VCaP (cell line): ENCODE results near the gene MPP7.

ENCODE experiments used
- H3K27ac ChIP-seq: fragments of 450-650 bp; 2 replicates; pipeline ENCODE4 v1.5.1; 2017
- TF ChIP-seq, protein P1 (sequence below): fragments of 450-650 bp; conservative IDR thresholded peaks from 2 replicates; pipeline ENCODE4 v1.5.1; 2017; ENCODE audit warnings: mild to moderate bottlenecking, moderate library complexity

MPP7 gene

DNA sequence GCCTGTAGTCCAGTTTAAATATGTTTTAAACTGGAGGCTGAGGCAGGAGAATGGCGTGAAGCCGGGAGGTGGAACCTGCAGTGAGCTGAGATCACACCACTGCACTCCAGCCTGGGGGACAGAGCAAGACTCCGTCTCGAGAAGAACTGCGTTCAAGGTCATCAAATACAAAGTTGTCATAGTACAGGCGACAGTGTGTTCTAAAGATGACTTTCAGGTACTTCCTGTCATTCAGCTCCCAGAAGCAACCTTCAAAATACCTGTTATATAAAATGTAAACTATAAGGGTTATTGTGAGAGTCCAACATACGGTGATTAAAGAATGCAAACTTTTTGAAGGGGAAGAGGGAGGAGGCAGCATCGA lies 8.7 kb downstream of the MPP7 start:
- no peak overlapping the region for H3K27ac ChIP-seq
- TF ChIP-seq, protein P1, sequence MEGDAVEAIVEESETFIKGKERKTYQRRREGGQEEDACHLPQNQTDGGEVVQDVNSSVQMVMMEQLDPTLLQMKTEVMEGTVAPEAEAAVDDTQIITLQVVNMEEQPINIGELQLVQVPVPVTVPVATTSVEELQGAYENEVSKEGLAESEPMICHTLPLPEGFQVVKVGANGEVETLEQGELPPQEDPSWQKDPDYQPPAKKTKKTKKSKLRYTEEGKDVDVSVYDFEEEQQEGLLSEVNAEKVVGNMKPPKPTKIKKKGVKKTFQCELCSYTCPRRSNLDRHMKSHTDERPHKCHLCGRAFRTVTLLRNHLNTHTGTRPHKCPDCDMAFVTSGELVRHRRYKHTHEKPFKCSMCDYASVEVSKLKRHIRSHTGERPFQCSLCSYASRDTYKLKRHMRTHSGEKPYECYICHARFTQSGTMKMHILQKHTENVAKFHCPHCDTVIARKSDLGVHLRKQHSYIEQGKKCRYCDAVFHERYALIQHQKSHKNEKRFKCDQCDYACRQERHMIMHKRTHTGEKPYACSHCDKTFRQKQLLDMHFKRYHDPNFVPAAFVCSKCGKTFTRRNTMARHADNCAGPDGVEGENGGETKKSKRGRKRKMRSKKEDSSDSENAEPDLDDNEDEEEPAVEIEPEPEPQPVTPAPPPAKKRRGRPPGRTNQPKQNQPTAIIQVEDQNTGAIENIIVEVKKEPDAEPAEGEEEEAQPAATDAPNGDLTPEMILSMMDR = no peak

DNA sequence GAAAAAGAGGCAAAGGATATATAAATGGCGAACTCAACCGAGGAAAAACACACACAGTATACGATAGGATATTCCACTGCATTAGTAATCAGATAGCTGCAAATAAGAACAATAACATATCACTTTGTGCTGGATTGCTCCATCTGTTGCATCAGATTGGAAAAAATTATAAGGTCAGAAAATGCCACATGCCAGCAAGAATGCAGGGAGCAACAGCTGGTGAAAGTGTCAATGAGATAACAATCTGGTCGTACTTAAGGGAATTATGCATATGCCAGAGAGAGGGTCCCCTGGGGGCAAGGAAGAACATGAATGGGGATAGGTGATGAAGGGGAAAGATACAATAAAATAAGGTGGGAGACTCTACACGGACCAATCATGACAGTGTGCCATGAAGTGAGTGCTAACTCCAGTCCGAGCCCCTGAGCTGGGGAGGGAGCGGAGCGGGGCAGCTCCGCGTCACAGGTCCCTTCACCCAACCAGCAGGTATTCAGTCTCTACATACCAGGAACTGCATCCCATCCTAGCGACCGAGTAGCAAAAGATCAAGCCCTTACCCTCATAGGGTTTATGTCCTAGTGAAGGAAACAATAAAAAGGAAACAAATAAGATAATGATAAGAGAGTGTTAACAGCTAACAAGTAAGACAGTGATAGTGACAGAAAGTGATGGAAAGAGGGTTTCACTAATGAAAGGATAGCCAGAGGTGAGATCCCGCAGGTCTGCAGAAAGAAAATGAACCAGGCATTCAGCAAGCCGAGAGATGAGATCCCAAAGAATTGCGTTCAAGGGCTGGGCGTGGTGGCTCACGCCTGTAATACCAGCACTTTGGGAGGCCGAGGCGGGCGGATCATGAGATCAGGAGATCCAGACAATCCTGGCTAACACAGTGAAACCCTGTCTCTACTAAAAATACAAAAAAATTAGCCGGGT lies 9.4 kb downstream of the MPP7 start:
- H3K27ac ChIP-seq = no peak overlapping the region
- TF ChIP-seq, protein P1 = no peak

DNA sequence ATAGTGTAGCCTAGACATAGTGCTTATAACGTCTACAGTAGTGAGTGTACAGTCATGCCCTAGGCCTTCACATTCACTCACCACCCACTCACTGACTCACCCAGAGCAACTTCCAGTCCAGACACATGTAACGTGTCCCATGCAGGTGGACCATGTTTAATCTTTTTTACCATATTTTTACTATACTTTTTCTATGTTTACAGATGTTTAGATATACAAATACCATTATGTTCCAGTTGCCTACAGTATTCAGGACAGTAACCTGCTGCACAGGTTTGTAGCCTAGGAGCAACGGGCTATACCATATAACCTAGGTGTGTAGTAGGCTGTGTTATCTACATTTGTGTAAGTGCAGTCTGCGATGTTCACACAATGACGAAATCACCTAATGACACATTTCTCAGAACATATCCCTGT lies 11.0 kb downstream of the MPP7 start:
- no peak overlapping the region for H3K27ac ChIP-seq
- TF ChIP-seq, protein P1 = no peak

DNA sequence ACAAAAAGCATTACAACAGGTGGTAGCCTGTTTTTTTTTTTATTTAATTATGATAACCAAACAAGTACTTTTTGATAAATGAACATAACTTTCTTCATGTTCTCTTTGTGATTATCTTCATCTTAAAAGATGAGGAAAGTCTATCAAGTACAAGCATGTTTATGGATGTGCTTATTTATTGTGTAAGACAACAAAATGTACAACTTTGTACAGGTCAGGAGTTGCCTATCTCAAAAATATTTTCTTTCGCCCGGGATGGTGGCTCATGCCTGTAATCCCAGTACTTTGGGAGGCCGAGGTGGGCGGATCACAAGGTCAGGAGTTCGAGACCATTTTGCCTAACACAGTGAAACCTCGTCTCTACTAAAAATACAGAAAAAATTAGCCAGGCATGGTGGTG lies 17.0 kb downstream of the MPP7 start:
- TF ChIP-seq, protein P1 = no peak
- H3K27ac ChIP-seq = peak overlapping the region; percentile 61; the same call in 1 of the 2 replicates

DNA sequence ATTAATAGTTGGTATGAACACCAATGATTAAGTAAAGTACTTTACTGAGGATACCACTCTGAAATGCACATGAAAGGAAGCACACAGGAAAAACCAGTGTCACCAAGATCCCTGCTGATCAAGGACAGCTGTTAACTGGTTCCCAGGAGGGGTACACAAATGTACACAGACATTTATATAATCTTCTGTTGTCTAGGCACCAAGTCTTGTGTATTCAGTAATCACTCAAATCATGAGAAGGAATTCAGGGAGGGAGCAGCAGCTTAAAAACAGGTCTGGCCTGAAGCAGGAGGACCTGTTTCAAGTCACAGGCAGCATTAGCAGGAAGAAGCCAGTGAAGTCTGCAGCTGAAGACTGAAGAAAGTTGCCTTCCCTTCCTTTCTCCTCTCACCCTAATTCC lies 18.7 kb downstream of the MPP7 start:
- TF ChIP-seq, protein P1 = no peak
- peak overlapping the region; percentile 61 for H3K27ac ChIP-seq

DNA sequence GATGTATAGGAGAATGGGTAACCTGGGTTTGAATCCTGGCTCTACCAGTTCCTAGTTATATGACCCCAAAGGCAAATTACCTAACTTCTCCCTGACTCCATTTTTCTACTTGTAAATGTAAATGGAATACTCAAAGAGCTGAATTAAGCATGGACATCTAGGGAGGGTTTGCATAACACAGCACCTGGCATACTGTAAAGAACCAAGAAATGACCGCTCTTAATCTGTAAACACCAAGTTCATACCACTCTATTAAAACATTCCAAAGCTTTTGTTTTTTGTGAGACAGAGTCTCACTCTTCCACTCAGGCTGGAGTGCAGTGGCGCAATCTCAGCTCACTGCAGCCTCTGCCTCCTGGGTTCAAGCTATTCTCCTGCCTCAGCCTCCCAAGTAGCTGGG lies 19.6 kb downstream of the MPP7 start:
- peak overlapping the region; percentile 61 for H3K27ac ChIP-seq
- TF ChIP-seq, protein P1 = no peak

DNA sequence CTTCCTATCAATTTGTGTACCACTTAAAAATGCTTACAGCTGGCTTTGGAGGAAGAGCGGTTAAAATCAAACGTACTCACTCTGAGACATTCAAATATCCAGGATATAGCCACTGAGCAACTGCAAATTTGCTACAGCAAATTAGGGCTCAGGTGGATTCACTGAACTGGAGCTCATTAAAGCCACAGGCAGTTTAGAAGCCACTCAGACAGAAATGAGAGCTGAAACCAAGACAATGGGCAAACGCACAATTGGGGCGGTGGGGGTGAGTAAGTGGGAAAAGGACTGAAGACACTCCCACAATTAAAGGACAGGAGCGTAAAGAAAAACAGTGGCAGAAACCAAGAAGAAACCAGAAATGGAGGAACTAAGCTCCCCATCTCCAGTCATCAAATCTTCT lies 20.5 kb downstream of the MPP7 start:
- TF ChIP-seq, protein P1 = no peak
- H3K27ac ChIP-seq = no peak overlapping the region
